CD4-positive, alpha-beta T cell (primary cell): ENCODE data around the gene FAM131C. TPM values are rescaled to one million over a fixed set of nuclear protein-coding genes. Genes with fewer than 3 reads are reported as not detected.
A peak's percentile ranks its signal among the peaks of the same experiment; 100 is the strongest.

Source experiments
- ATAC-seq: fragments of 200-7000 bp; cut with Tn5 transposase; one replicate; pipeline ENCODE4 v1.10.0; 2022; ENCODE audit warnings: mild to moderate bottlenecking; ENCODE audit not compliant: poor library complexity
- CTCF ChIA-PET: fragments of 350-600 bp; sonication (Branson Sonifier 250); formaldehyde crosslinking; loops from one replicate; lab custom pipeline; 2021; ENCODE audit warnings: antibody characterized with exemption, inconsistent platforms; lab: Charles Lee
- POLR2A ChIA-PET: fragments of 350-600 bp; sonication (Branson Sonifier 250); formaldehyde crosslinking; loops from one replicate; lab custom pipeline; 2021; ENCODE audit warnings: antibody characterized with exemption, inconsistent platforms; lab: Charles Lee
- DNase-seq, 14 experiments: peaks; one replicate each; pipeline ENCODE4 v3.0.0-alpha.2; 2013 to 2020; ENCODE audit warnings: mixed read lengths in 2 of 14
- H3K27ac ChIP-seq, 2 donors: one replicate each; pipeline versions ENCODE4 v1.5.1 to v1.7.0; 2013; ENCODE audit warnings: low read length in 2 of 2, low read depth in 1 of 2, mild to moderate bottlenecking in 1 of 2
- H3K27me3 ChIP-seq, 2 experiments: 1 replicate in 1 of 2; 2 replicates in 1 of 2; pipeline versions ENCODE4 v1.6.1 to v1.7.0; 2013; ENCODE audit warnings: low read length in 2 of 2, control low read depth in 1 of 2, mild to moderate bottlenecking in 1 of 2, moderate library complexity in 1 of 2; ENCODE audit not compliant: insufficient read depth in 2 of 2, control insufficient read depth in 1 of 2
- H3K36me3 ChIP-seq: one replicate; pipeline ENCODE4 v1.6.1; 2013; ENCODE audit warnings: low read length, control low read depth; ENCODE audit not compliant: insufficient read depth
- H3K4me1 ChIP-seq: one replicate; pipeline ENCODE4 v1.6.1; 2013; ENCODE audit warnings: low read length, control low read depth; ENCODE audit not compliant: insufficient read depth
- H3K4me3 ChIP-seq: one replicate; pipeline ENCODE4 v1.5.1; 2013; ENCODE audit warnings: mild to moderate bottlenecking, low read length, moderate library complexity
- H3K9me3 ChIP-seq, 2 experiments: 1 replicate in 1 of 2; 2 replicates in 1 of 2; pipeline versions ENCODE4 v1.6.1 to v1.7.0; 2013; ENCODE audit warnings: low read length in 2 of 2, mild to moderate bottlenecking in 2 of 2, control low read depth in 1 of 2, moderate library complexity in 1 of 2; ENCODE audit not compliant: control insufficient read depth in 1 of 2, insufficient read depth in 1 of 2
- H3K27ac Mint-ChIP-seq: one replicate; pipeline ENCODE4 v1.8.0; 2020; ENCODE audit warnings: mixed read lengths
- H3K27me3 Mint-ChIP-seq: one replicate; pipeline ENCODE4 v1.8.0; 2021; ENCODE audit warnings: mixed read lengths
- H3K36me3 Mint-ChIP-seq: one replicate; pipeline ENCODE4 v1.8.0; 2021; ENCODE audit warnings: low read depth, mixed read lengths
- H3K4me1 Mint-ChIP-seq: one replicate; pipeline ENCODE4 v1.8.0; 2021; ENCODE audit warnings: low read depth, mixed read lengths
- H3K4me3 Mint-ChIP-seq: one replicate; pipeline ENCODE4 v1.8.0; 2020; ENCODE audit warnings: mild to moderate bottlenecking, mixed read lengths
- H3K9me3 Mint-ChIP-seq: one replicate; pipeline ENCODE4 v1.8.0; 2020; ENCODE audit warnings: mixed read lengths
- intact Hi-C, 2 experiments: fragments of 100-400 bp; cut with DNase I in 1 of 2; cut with micrococcal nuclease in 1 of 2; formaldehyde crosslinking; loops; one replicate each; pipeline versions ENCODE4 v1.15.1 to v1.9.0; 2023 to 2025; cut with DNase I, micrococcal nuclease
- total RNA-seq, 174 experiments: library from RNA in 2 of 174; stranded (reverse) in 2 of 174; gene quantifications; one replicate each; pipeline ENCODE4 v1.2.3 and lab custom pipeline; 2021 to 2026
- TF ChIP-seq, protein P1 (sequence below): fragments of 200-600 bp; IDR thresholded peaks from one replicate; pipeline ENCODE4 v1.8.0; 2022; ENCODE audit warnings: antibody characterized with exemption, mild to moderate bottlenecking

Gene FAM131C
- total RNA-seq, 2 experiments from 2014 or later, result not detected

DNA sequence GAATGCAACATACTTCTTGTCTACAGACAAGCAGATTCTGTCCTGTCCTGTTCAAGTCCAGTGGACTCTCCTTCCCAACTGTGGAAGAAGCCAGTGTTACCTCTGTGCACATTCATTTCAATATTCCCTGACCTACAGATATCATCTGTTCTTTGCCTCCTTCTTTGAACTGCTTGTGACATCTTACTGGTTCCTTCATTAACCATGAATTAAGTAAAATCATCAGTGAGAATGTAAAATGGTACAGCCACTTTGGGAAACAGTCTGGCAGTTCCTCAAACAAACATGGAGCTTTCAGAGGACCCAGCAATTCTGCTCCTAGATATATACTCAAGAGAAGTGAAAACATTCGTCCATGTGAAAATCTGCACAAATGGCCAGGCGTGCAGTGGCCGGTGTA lies 62.6 kb downstream of the FAM131C start:
- intact Hi-C loops, result no loop called here
- H3K27me3 ChIP-seq, result peaks cover 0 to 5% of the 10 kb centered on the region in 2 experiments
- TF ChIP-seq, protein P1, sequence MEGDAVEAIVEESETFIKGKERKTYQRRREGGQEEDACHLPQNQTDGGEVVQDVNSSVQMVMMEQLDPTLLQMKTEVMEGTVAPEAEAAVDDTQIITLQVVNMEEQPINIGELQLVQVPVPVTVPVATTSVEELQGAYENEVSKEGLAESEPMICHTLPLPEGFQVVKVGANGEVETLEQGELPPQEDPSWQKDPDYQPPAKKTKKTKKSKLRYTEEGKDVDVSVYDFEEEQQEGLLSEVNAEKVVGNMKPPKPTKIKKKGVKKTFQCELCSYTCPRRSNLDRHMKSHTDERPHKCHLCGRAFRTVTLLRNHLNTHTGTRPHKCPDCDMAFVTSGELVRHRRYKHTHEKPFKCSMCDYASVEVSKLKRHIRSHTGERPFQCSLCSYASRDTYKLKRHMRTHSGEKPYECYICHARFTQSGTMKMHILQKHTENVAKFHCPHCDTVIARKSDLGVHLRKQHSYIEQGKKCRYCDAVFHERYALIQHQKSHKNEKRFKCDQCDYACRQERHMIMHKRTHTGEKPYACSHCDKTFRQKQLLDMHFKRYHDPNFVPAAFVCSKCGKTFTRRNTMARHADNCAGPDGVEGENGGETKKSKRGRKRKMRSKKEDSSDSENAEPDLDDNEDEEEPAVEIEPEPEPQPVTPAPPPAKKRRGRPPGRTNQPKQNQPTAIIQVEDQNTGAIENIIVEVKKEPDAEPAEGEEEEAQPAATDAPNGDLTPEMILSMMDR, result no peak
- no peaks in the 10 kb centered on the region for H3K4me1 Mint-ChIP-seq
- H3K36me3 Mint-ChIP-seq, result no peaks in the 10 kb centered on the region
- H3K4me1 ChIP-seq, result peaks cover 14% of the 10 kb centered on the region
- ChIA-PET POLR2A (no interaction called here), CTCF (no interaction called here)
- no peaks in the 10 kb centered on the region for H3K9me3 ChIP-seq
- no peak overlapping the region for H3K27ac ChIP-seq
- DNase-seq (no peak), ATAC-seq (no peak)
- H3K27me3 Mint-ChIP-seq, result peaks cover 28% of the 10 kb centered on the region
- H3K36me3 ChIP-seq, result no peaks in the 10 kb centered on the region
- H3K4me3 ChIP-seq, result no peak overlapping the region
- no peaks in the 10 kb centered on the region for H3K9me3 Mint-ChIP-seq
- no peak overlapping the region for H3K27ac Mint-ChIP-seq
- H3K4me3 Mint-ChIP-seq, result no peak overlapping the region

DNA sequence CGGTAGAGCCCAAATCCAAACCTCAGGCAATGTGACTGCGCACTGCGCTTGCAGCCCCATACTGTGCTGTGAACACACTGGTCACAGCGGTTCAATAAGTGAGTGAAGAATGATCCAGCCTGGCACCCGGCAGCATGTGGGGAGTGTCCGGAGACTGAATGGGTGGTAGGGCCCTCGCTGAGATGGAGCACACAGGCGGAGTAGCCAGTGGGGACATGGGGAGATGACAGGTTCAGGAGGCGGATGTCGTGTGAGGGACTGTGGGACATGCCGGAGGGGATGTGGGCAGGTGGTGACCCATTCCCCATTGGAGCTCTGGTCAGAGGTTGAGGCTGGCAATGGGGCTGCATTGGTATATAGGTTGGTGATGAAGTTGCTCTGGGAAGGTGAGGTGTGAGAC lies 63.8 kb downstream of the FAM131C start:
- no peaks in the 10 kb centered on the region for H3K36me3 ChIP-seq
- H3K27ac Mint-ChIP-seq, result no peak overlapping the region
- no peaks in the 10 kb centered on the region for H3K9me3 ChIP-seq
- no peak overlapping the region for H3K4me3 ChIP-seq
- intact Hi-C loops, result loop anchor here (1.0 to 5.0 kb wide), 6 partner anchors 47 to 235 kb away; no protein-coding TSS in a partner anchor
- no peaks in the 10 kb centered on the region for H3K36me3 Mint-ChIP-seq
- DNase-seq (no peak), ATAC-seq (no peak)
- ChIA-PET POLR2A (no interaction called here), CTCF (interaction anchor here (0.5 kb wide), 1 partner anchor 69 kb away, joined by 3 read pairs; no protein-coding TSS in a partner anchor)
- H3K9me3 Mint-ChIP-seq, result no peaks in the 10 kb centered on the region
- H3K27me3 Mint-ChIP-seq, result peaks cover 19% of the 10 kb centered on the region
- H3K27me3 ChIP-seq, result peaks cover 0 to 5% of the 10 kb centered on the region in 2 experiments
- no peak overlapping the region for H3K4me3 Mint-ChIP-seq
- no peaks in the 10 kb centered on the region for H3K4me1 Mint-ChIP-seq
- TF ChIP-seq, protein P1, result no peak
- peaks cover 14% of the 10 kb centered on the region for H3K4me1 ChIP-seq
- H3K27ac ChIP-seq, result no peak overlapping the region

DNA sequence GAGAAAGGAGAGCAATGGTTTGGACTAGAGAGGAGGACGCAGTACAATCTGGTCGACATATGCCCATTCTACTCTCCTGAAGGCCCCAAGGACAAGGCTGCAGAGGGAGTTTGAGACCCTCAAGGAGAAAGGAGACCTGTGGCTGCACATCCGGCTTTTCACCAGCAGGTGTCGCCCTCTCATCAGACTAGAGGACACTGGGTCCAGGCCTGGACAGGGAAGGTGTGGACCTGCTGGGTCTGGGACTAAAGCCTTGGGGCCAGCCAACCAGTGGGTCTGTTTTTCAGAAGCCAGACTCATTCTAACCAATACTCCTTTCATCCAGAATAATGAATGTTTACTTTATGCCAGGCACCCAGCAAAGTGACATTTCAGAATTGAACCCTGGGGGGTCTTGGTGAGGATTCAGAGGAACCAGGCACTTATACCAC lies 64.4 kb downstream of the FAM131C start:
- Mint-ChIP-seq H3K27me3 (peaks cover 13% of the 10 kb centered on the region), H3K4me1 (no peaks in the 10 kb centered on the region), H3K4me3 (no peak overlapping the region), H3K36me3 (no peaks in the 10 kb centered on the region), H3K9me3 (no peaks in the 10 kb centered on the region), H3K27ac (no peak overlapping the region)
- POLR2A ChIA-PET, result no interaction called here
- no peaks in the 10 kb centered on the region for H3K9me3 ChIP-seq
- TF ChIP-seq, protein P1, result peak; percentile 99
- H3K4me1 ChIP-seq, result peaks cover 14% of the 10 kb centered on the region
- intact Hi-C loops, result loop anchor here (1.0 to 5.0 kb wide), 6 partner anchors 47 to 236 kb away; no protein-coding TSS in a partner anchor
- no peaks in the 10 kb centered on the region for H3K36me3 ChIP-seq
- DNase-seq (peak; percentile 58 to 81 (median 64)), ATAC-seq (peak; percentile 65)
- H3K27ac ChIP-seq, result no peak overlapping the region
- peaks cover 0 to 5% of the 10 kb centered on the region in 2 experiments for H3K27me3 ChIP-seq
- CTCF ChIA-PET, result no interaction called here
- H3K4me3 ChIP-seq, result no peak overlapping the region

Other genes starting within 250 kb of the FAM131C start
- gene SPEN, start 225.9 kb downstream of the FAM131C start, total RNA-seq, result 10 to 100 TPM; 73.5 to 76.7 TPM
- gene ZBTB17, start 97.5 kb downstream of the FAM131C start, total RNA-seq, result 10 to 100 TPM; 70.2 to 78.1 TPM
- not detected for gene SRARP, start 69.4 kb downstream of the FAM131C start, total RNA-seq
- gene HSPB7, start 55.6 kb downstream of the FAM131C start, total RNA-seq, result not detected
- gene CLCNKA, start 51.6 kb downstream of the FAM131C start, total RNA-seq, result not detected
- not detected for gene CLCNKB, start 29.9 kb downstream of the FAM131C start, total RNA-seq
- under 1 TPM in 1 of 2 experiments, not detected in 1; 0.22 TPM for gene EPHA2, start 82.4 kb upstream of the FAM131C start, total RNA-seq
- gene ARHGEF19, start 139.0 kb upstream of the FAM131C start, total RNA-seq, result 1 to 10 TPM; 3.8 to 5.8 TPM
- 1 to 10 TPM; 5.3 to 8.4 TPM for gene CPLANE2, start 163.5 kb upstream of the FAM131C start, total RNA-seq